Upper lobe of right lung (tissue), 1 donor: ENCODE results near the gene NPAS3. TPM values are rescaled to one million over a fixed set of nuclear protein-coding genes. Genes with fewer than 3 reads are reported as not detected.

Experiments used
- ATAC-seq: fragments of 200-7000 bp; cut with Tn5 transposase; one replicate; pipeline ENCODE4 v1.9.1; 2020; ENCODE audit warnings: mild to moderate bottlenecking, moderate library complexity
- DNase-seq: peaks from one replicate; pipeline ENCODE4 v3.0.0-alpha.2; 2020
- H3K27ac ChIP-seq: fragments of 200-600 bp; one replicate; pipeline ENCODE4 v1.8.0; 2022
- H3K27me3 ChIP-seq: fragments of 200-600 bp; one replicate; pipeline ENCODE4 v1.8.0; 2022; ENCODE audit warnings: mild to moderate bottlenecking
- H3K36me3 ChIP-seq: fragments of 200-600 bp; one replicate; pipeline ENCODE4 v1.8.0; 2022
- H3K4me1 ChIP-seq: fragments of 200-600 bp; one replicate; pipeline ENCODE4 v1.8.0; 2022
- H3K4me3 ChIP-seq: fragments of 200-600 bp; one replicate; pipeline ENCODE4 v1.8.0; 2022; ENCODE audit warnings: mild to moderate bottlenecking
- H3K9me3 ChIP-seq: fragments of 200-600 bp; one replicate; pipeline ENCODE4 v1.8.0; 2022
- intact Hi-C: fragments of 100-400 bp; cut with DNase I; formaldehyde crosslinking; loops from one replicate; pipeline ENCODE4 v1.11.0; 2022
- total RNA-seq: library from RNA; stranded (reverse); fragmentation: NEBNext Ultra II Directional; extraction: Animal tissue kit (Norgen Biotek cat#: 25700); gene quantifications from one replicate; pipeline ENCODE4 v1.2.1, GENCODE V29; 2021
- TF ChIP-seq, protein P1 (sequence below): fragments of 200-600 bp; IDR thresholded peaks from one replicate; pipeline ENCODE4 v1.8.0; 2022; ENCODE audit warnings: antibody characterized with exemption
- donor health status: DM: no; HTN: yes; CAD: no; lungs with severe emphysema.

NPAS3 gene
- total RNA-seq, 1 donor from 2014 or later: 1.2 TPM

DNA sequence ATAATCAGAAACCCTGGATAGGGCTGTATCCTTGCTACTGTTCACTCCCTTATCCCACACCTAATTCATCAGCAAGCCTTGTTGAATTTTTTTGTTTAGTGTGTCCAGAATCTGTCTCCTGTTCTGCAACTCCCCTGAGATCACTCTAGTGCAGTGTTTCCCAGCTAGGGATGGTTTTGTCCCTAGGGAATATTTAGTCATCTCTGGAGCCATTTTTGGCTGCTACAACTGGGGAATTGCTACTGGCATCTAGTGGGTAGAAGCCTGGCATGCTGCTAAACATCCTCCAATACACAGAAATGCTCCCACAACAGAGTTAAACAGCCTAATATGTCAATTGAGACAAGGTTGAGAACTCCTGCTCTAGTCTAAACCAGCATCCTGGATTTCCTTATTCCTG is 248.0 kb downstream of the NPAS3 start:
- no peaks in the 10 kb centered on the region for H3K4me1 ChIP-seq
- DNase-seq (no peak), ATAC-seq (no peak)
- no peaks in the 10 kb centered on the region for H3K36me3 ChIP-seq
- H3K27ac ChIP-seq: no peak overlapping the region
- H3K27me3 ChIP-seq: no peaks in the 10 kb centered on the region
- intact Hi-C loops: no loop called here
- TF ChIP-seq, protein P1, sequence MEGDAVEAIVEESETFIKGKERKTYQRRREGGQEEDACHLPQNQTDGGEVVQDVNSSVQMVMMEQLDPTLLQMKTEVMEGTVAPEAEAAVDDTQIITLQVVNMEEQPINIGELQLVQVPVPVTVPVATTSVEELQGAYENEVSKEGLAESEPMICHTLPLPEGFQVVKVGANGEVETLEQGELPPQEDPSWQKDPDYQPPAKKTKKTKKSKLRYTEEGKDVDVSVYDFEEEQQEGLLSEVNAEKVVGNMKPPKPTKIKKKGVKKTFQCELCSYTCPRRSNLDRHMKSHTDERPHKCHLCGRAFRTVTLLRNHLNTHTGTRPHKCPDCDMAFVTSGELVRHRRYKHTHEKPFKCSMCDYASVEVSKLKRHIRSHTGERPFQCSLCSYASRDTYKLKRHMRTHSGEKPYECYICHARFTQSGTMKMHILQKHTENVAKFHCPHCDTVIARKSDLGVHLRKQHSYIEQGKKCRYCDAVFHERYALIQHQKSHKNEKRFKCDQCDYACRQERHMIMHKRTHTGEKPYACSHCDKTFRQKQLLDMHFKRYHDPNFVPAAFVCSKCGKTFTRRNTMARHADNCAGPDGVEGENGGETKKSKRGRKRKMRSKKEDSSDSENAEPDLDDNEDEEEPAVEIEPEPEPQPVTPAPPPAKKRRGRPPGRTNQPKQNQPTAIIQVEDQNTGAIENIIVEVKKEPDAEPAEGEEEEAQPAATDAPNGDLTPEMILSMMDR: no peak
- H3K4me3 ChIP-seq: no peak overlapping the region
- no peaks in the 10 kb centered on the region for H3K9me3 ChIP-seq

GRCh38 chr14:33188880-33189279 is 250.2 kb downstream of the NPAS3 start:
- intact Hi-C loops: no loop called here
- H3K9me3 ChIP-seq: no peaks in the 10 kb centered on the region

GRCh38 chr14:33191855-33192254 is 253.2 kb downstream of the NPAS3 start:
- TF ChIP-seq, protein P1: no peak
- ATAC-seq (no peak), DNase-seq (no peak)
- no peak overlapping the region for H3K4me3 ChIP-seq
- H3K27me3 ChIP-seq: no peaks in the 10 kb centered on the region
- H3K9me3 ChIP-seq: no peaks in the 10 kb centered on the region
- intact Hi-C loops: no loop called here
- H3K36me3 ChIP-seq: no peaks in the 10 kb centered on the region
- H3K27ac ChIP-seq: no peak overlapping the region
- no peaks in the 10 kb centered on the region for H3K4me1 ChIP-seq

More at GRCh38 chr14:33188880-33189279, 250.2 kb downstream of the NPAS3 start:
- ATAC-seq: no peak
- TF ChIP-seq, protein P1: no peak
- Histone ChIP-seq H3K36me3 (no peaks in the 10 kb centered on the region), H3K4me1 (no peaks in the 10 kb centered on the region), H3K27me3 (no peaks in the 10 kb centered on the region), H3K27ac (no peak overlapping the region), H3K4me3 (no peak overlapping the region)
- no peak for DNase-seq

DNA sequence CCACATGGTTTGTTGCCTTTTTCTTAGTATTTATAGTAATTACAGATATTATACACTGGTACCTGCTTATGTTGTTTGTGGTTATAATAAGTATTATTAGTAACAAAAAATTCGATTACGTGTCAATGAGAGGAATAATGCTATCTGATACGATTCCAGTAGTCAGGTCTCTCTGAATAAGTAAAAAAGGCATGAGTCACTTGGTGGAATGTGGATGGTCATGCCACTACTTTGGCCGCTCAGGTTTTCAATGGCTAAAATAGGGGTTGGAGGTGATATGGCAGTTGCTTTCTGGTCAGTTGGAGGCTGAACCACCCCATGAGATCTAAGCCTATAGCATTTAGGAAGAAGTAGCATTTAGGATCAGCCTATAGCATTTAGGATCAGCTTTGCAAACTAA is 255.9 kb downstream of the NPAS3 start:
- H3K9me3 ChIP-seq: no peaks in the 10 kb centered on the region
- H3K27ac ChIP-seq: no peak overlapping the region
- no peak for DNase-seq
- TF ChIP-seq, protein P1: no peak
- intact Hi-C loops: no loop called here
- H3K36me3 ChIP-seq: no peaks in the 10 kb centered on the region
- H3K27me3 ChIP-seq: no peaks in the 10 kb centered on the region
- no peak overlapping the region for H3K4me3 ChIP-seq
- no peak for ATAC-seq
- no peaks in the 10 kb centered on the region for H3K4me1 ChIP-seq

- ATAC-seq (no peak), DNase-seq (no peak)
- H3K4me1 ChIP-seq: no peaks in the 10 kb centered on the region
- H3K9me3 ChIP-seq: no peaks in the 10 kb centered on the region
- H3K27me3 ChIP-seq: no peaks in the 10 kb centered on the region
- H3K27ac ChIP-seq: no peak overlapping the region
- intact Hi-C loops: no loop called here
- no peaks in the 10 kb centered on the region for H3K36me3 ChIP-seq
- TF ChIP-seq, protein P1: no peak
- H3K4me3 ChIP-seq: no peak overlapping the region
Measured at GRCh38 chr14:33198684-33199083, 260.0 kb downstream of the NPAS3 start.

GRCh38 chr14:33201116-33201515 is 262.4 kb downstream of the NPAS3 start:
- no peaks in the 10 kb centered on the region for H3K9me3 ChIP-seq
- no peak for DNase-seq
- TF ChIP-seq, protein P1: no peak

More at GRCh38 chr14:33201116-33201515, 262.4 kb downstream of the NPAS3 start:
- Histone ChIP-seq H3K4me1 (no peaks in the 10 kb centered on the region), H3K36me3 (no peaks in the 10 kb centered on the region), H3K27ac (no peak overlapping the region), H3K27me3 (no peaks in the 10 kb centered on the region), H3K4me3 (no peak overlapping the region)
- ATAC-seq: no peak
- intact Hi-C loops: no loop called here
